ENCODE measurements around the gene RBM28. TPM values are rescaled to one million over a fixed set of nuclear protein-coding genes. Genes with fewer than 3 reads are reported as not detected.

The RBM28 gene
- polyA plus RNA-seq, 1 donor from 2014 or later, result 18.9 TPM

GRCh38 chr7:128349466-128349825 is 5.7 kb upstream of the RBM28 start:
- TF ChIP-seq SMC3 (conservative IDR thresholded peaks at IDR 0.05; ENCODE audit: poor library complexity) (no peak), CTCF (IDR thresholded peaks at IDR 0.05; ENCODE audit: poor library complexity, severe bottlenecking) (no peak), POLR2AphosphoS5 (IDR thresholded peaks at IDR 0.05) (no peak), TAF1 (IDR thresholded peaks at IDR 0.05; ENCODE audit: low read depth) (no peak), EZH2 (IDR thresholded peaks at IDR 0.05; ENCODE audit: borderline replicate concordance, insufficient read depth, low read length, poor library complexity, severe bottlenecking) (no peak), RAD21 (conservative IDR thresholded peaks at IDR 0.05) (no peak), REST (IDR thresholded peaks at IDR 0.05; ENCODE audit: borderline replicate concordance) (no peak), MXI1 (conservative IDR thresholded peaks at IDR 0.05; ENCODE audit: poor library complexity, severe bottlenecking) (no peak), EP300 (conservative IDR thresholded peaks at IDR 0.05; ENCODE audit: poor library complexity, severe bottlenecking) (no peak)
- Histone ChIP-seq H3K9me2 (ENCODE audit: insufficient read depth, low read length) (no peaks in the 10 kb centered on the region), H3K9me3 (ENCODE audit: low read length) (no peaks in the 10 kb centered on the region), H3K27me3 (ENCODE audit: insufficient read depth, low read depth, low read length) (peaks cover 43% of the 10 kb centered on the region), H3K36me3 (ENCODE audit: insufficient read depth, low read length) (no peaks in the 10 kb centered on the region), H3K9ac (ENCODE audit: low read length) (no peak overlapping the region), H3K79me2 (replicated peaks; ENCODE audit: insufficient read depth, low read length) (no peaks in the 10 kb centered on the region), H4K20me1 (ENCODE audit: insufficient read depth) (no peaks in the 10 kb centered on the region), H3K27ac (ENCODE audit: low read length) (no peak overlapping the region), H3K4me3 (ENCODE audit: low read length) (no peak overlapping the region), H2AFZ (ENCODE audit: low read depth, low read length) (no peak overlapping the region), H3F3A (ENCODE audit: insufficient read depth, low read length, poor library complexity, severe bottlenecking) (no peaks in the 10 kb centered on the region), H3K4me2 (ENCODE audit: low read length) (no peak overlapping the region)

GRCh38 chr7:128347647-128348097 is 4.0 kb upstream of the RBM28 start:
- H4K20me1 ChIP-seq (ENCODE audit: insufficient read depth), result no peaks in the 10 kb centered on the region
- H3K27ac ChIP-seq (ENCODE audit: low read length), result no peak overlapping the region
- H3K9me2 ChIP-seq (ENCODE audit: insufficient read depth, low read length), result no peaks in the 10 kb centered on the region
- no peaks in the 10 kb centered on the region for H3F3A ChIP-seq (ENCODE audit: insufficient read depth, low read length, poor library complexity, severe bottlenecking)
- H3K36me3 ChIP-seq (ENCODE audit: insufficient read depth, low read length), result no peaks in the 10 kb centered on the region
- H3K9ac ChIP-seq (ENCODE audit: low read length), result no peak overlapping the region
- no peak overlapping the region for H3K4me2 ChIP-seq (ENCODE audit: low read length)
- peaks cover 7% of the 10 kb centered on the region for H3K79me2 ChIP-seq (replicated peaks; ENCODE audit: insufficient read depth, low read length)
- H3K9me3 ChIP-seq (ENCODE audit: low read length), result no peaks in the 10 kb centered on the region
- H3K27me3 ChIP-seq (ENCODE audit: insufficient read depth, low read depth, low read length), result peaks cover 28% of the 10 kb centered on the region
- H2AFZ ChIP-seq (ENCODE audit: low read depth, low read length), result no peak overlapping the region
- no peak for TF ChIP-seq REST (IDR thresholded peaks at IDR 0.05; ENCODE audit: borderline replicate concordance)
- TF ChIP-seq TAF1 (IDR thresholded peaks at IDR 0.05; ENCODE audit: low read depth), result no peak
- no peak for TF ChIP-seq EP300 (conservative IDR thresholded peaks at IDR 0.05; ENCODE audit: poor library complexity, severe bottlenecking)
- TF ChIP-seq EZH2 (IDR thresholded peaks at IDR 0.05; ENCODE audit: borderline replicate concordance, insufficient read depth, low read length, poor library complexity, severe bottlenecking), result no peak
- peak; percentile 82 for TF ChIP-seq CTCF (IDR thresholded peaks at IDR 0.05; ENCODE audit: poor library complexity, severe bottlenecking)
- no peak for TF ChIP-seq POLR2AphosphoS5 (IDR thresholded peaks at IDR 0.05)
- peak; percentile 74 for TF ChIP-seq SMC3 (conservative IDR thresholded peaks at IDR 0.05; ENCODE audit: poor library complexity)
- TF ChIP-seq MXI1 (conservative IDR thresholded peaks at IDR 0.05; ENCODE audit: poor library complexity, severe bottlenecking), result no peak
- TF ChIP-seq RAD21 (conservative IDR thresholded peaks at IDR 0.05), result peak; percentile 82
- H3K4me3 ChIP-seq (ENCODE audit: low read length), result no peak overlapping the region

All from neural cell (in vitro differentiated cells).